A549 (cell line): Measurements from ENCODE around the gene ZBTB45. TPM values are rescaled to one million over a fixed set of nuclear protein-coding genes. Genes with fewer than 3 reads are reported as not detected.

Source experiments
- ATAC-seq, 2 experiments: fragments of 200-7000 bp in 1 of 2; fragments of >200 bp in 1 of 2; cut with Nextera tagmentation in 1 of 2; cut with Tn5 transposase in 1 of 2; 3 replicates each; pipeline versions ENCODE4 v1.8.0 to v1.9.1; 2018 to 2020; ENCODE audit warnings: mild to moderate bottlenecking in 1 of 2, moderate library complexity in 1 of 2
- CTCF ChIA-PET: fragments of 300-600 bp; sonication (Branson Sonifier 250); formaldehyde crosslinking; extraction: SDS; loops from one replicate; lab custom pipeline; 2021; ENCODE audit warnings: antibody characterized with exemption, inconsistent platforms; lab: Yijun Ruan, JAX
- POLR2A ChIA-PET: fragments of 350-600 bp; formaldehyde crosslinking; extraction: SDS; loops from one replicate; lab custom pipeline; 2021; ENCODE audit warnings: antibody characterized with exemption, inconsistent platforms; lab: Yijun Ruan, JAX
- DNase-seq, 2 experiments: peaks; one replicate each; pipeline versions ENCODE4 v3.0.0 to v3.0.0-alpha.2; 2011 to 2016; ENCODE audit warnings: low read depth in 1 of 2, low spot score in 1 of 2
- FAIRE-seq: peaks from 2 replicates; lab custom pipeline; 2011; peaks lifted over from hg19 to GRCh38; lab: Jason Lieb, UNC
- H3K27ac ChIP-seq, 2 experiments: fragments of >200 bp; sonication (Bioruptor Twin); formaldehyde crosslinking; 3 replicates each; pipeline ENCODE4 v1.5.1; 2016 to 2017
- H3K4me1 ChIP-seq: fragments of >200 bp; sonication (Bioruptor Twin); formaldehyde crosslinking; 3 replicates; pipeline ENCODE4 v1.6.1; 2016
- H3K4me2 ChIP-seq: fragments of >200 bp; sonication (Bioruptor Twin); formaldehyde crosslinking; 3 replicates; pipeline ENCODE4 v1.6.1; 2016
- H3K4me3 ChIP-seq: fragments of >200 bp; sonication (Bioruptor Twin); formaldehyde crosslinking; 3 replicates; pipeline ENCODE4 v1.5.1; 2016
- H3K9me3 ChIP-seq: fragments of >200 bp; sonication (Bioruptor Twin); formaldehyde crosslinking; 3 replicates; pipeline ENCODE4 v1.6.1; 2016
- ATOH8 ChIP-seq: fragments of 250-450 bp; sonication (Bioruptor Pico); IDR thresholded peaks from 2 replicates; pipeline ENCODE4 v1.5.0; 2020; ENCODE audit warnings: low read depth, mild to moderate bottlenecking, moderate library complexity
- CBX2 ChIP-seq: fragments of 200-600 bp; sonication (generic); IDR thresholded peaks from 2 replicates; pipeline ENCODE4 v1.6.1; 2016; ENCODE audit warnings: low read depth, mild to moderate bottlenecking, borderline replicate concordance
- CEBPB ChIP-seq, 2 experiments: fragments of >200 bp in 1 of 2; sonication (Bioruptor Twin) in 1 of 2; formaldehyde crosslinking in 1 of 2; IDR thresholded peaks; 2 replicates each; pipeline ENCODE4 v1.6.1; 2012 to 2016
- CHD2 ChIP-seq: fragments of 150-350 bp; IDR thresholded peaks from 2 replicates; pipeline ENCODE4 v1.6.1; 2014; ENCODE audit warnings: low read length; ENCODE audit not compliant: partially characterized antibody
- EP300 ChIP-seq, 2 experiments: fragments of >200 bp; sonication (Bioruptor Twin); formaldehyde crosslinking; IDR thresholded peaks; 2 replicates in 1 of 2; 3 replicates in 1 of 2; pipeline ENCODE4 v1.6.1; 2016 to 2017
- ESRRA ChIP-seq: fragments of 150-350 bp; IDR thresholded peaks from 2 replicates; pipeline ENCODE4 v1.6.1; 2014; ENCODE audit warnings: mild to moderate bottlenecking, low read length, borderline replicate concordance
- FOSB ChIP-seq: fragments of 250-450 bp; sonication (Bioruptor Pico); IDR thresholded peaks from 2 replicates; pipeline ENCODE4 v1.5.0; 2020; ENCODE audit warnings: mild to moderate bottlenecking, moderate library complexity
- HEYL ChIP-seq: fragments of 250-450 bp; sonication (Bioruptor Pico); IDR thresholded peaks from 2 replicates; pipeline ENCODE4 v1.8.0; 2021; ENCODE audit warnings: mild to moderate bottlenecking, moderate library complexity
- HOXB13 ChIP-seq: fragments of 250-450 bp; sonication (Bioruptor Pico); IDR thresholded peaks from 2 replicates; pipeline ENCODE4 v1.5.0; 2020; ENCODE audit warnings: low read depth, mild to moderate bottlenecking, moderate library complexity
- HOXB5 ChIP-seq: fragments of 250-450 bp; sonication (Bioruptor Pico); IDR thresholded peaks from 2 replicates; pipeline ENCODE4 v1.5.0; 2020; ENCODE audit warnings: mild to moderate bottlenecking, moderate library complexity
- MYC ChIP-seq: IDR thresholded peaks from 2 replicates; pipeline ENCODE4 v1.6.1; 2012; ENCODE audit warnings: mild to moderate bottlenecking, inconsistent platforms, low read length, improper control_type of control experiment, borderline replicate concordance
- PBX3 ChIP-seq: IDR thresholded peaks from 2 replicates; pipeline ENCODE4 v1.6.1; 2012
- POLR2AphosphoS2 ChIP-seq: conservative IDR thresholded peaks from 2 replicates; pipeline ENCODE4 v1.6.1; 2012; ENCODE audit warnings: low read length, improper control_type of control experiment, inconsistent platforms
- RNF2 ChIP-seq: fragments of 200-600 bp; sonication (generic); IDR thresholded peaks from 2 replicates; pipeline ENCODE4 v1.6.1; 2016; ENCODE audit warnings: low read depth, mild to moderate bottlenecking, antibody characterized with exemption, moderate library complexity, borderline replicate concordance
- SMC3 ChIP-seq: fragments of >200 bp; sonication (Bioruptor Twin); formaldehyde crosslinking; IDR thresholded peaks from 3 replicates; pipeline ENCODE4 v1.6.1; 2018; ENCODE audit warnings: inconsistent platforms
- TP53 ChIP-seq: fragments of 250-450 bp; sonication (Bioruptor Pico); IDR thresholded peaks from 2 replicates; pipeline ENCODE4 v1.5.0; 2021; ENCODE audit warnings: mild to moderate bottlenecking, moderate library complexity
- ZNF302 ChIP-seq: fragments of 250-450 bp; sonication (Bioruptor Pico); IDR thresholded peaks from 2 replicates; pipeline ENCODE4 v1.9.0; 2021; ENCODE audit warnings: inconsistent platforms, mild to moderate bottlenecking, moderate library complexity
- ZSCAN20 ChIP-seq: fragments of 250-450 bp; sonication (Bioruptor Pico); IDR thresholded peaks from 2 replicates; pipeline ENCODE4 v1.8.0; 2022; ENCODE audit warnings: mild to moderate bottlenecking, moderate library complexity
- WGBS: methylation state at CpG from one replicate; pipeline ENCODE4 v1.1.6; 2017; ENCODE audit errors: missing lambda C conversion rate; 5-methylcytosine and 5-hydroxymethylcytosine counted together
- polyA plus RNA-seq, 4 experiments: library from polyadenylated mRNA; depleted of rRNA in 3 of 4; stranded (reverse); fragments of >200 nt; fragmentation: RNase III in 1 of 4; extraction: RNeasy Plus Mini Kit Qiagen cat#74134 plus additional on column Dnase treatment in 1 of 4; gene quantifications; 2 replicates in 3 of 4; 3 replicates in 1 of 4; pipeline ENCODE4 v1.2.3, GENCODE V29; 2011 to 2017

Gene ZBTB45
- polyA plus RNA-seq, 2 of the 4 experiments (the other 2 are of a cell fraction), result 6.4 to 13.4 TPM

- Histone ChIP-seq H3K4me2 (no peak overlapping the region), H3K9me3 (no peaks in the 10 kb centered on the region), H3K27ac (no peak overlapping the region), H3K4me3 (no peak overlapping the region), H3K4me1 (peaks cover 6% of the 10 kb centered on the region; the same call in 2 of the 3 replicates)
- DNase-seq (no peak), FAIRE-seq (no peak), ATAC-seq (no peak)
- WGBS, result 92% methylated on average over 16 of the region's 17 CpGs
- ChIA-PET POLR2A (no interaction called here), CTCF (interaction anchor here (0.6 to 2.1 kb wide), 6 partner anchors 15 to 277 kb away, joined by 3 to 15 read pairs (median 3); partner anchors contain the start of genes SLC27A5 and ZBTB45)
- TF ChIP-seq MYC, result no peak
- TF ChIP-seq HEYL (CRISPR knock-in tag), result no peak
- no peak for TF ChIP-seq POLR2AphosphoS2
- TF ChIP-seq CHD2, result no peak
- TF ChIP-seq PBX3, result no peak
- no peak for TF ChIP-seq ATOH8 (CRISPR knock-in tag)
- no peak for TF ChIP-seq ZNF302 (CRISPR knock-in tag)
- no peak for TF ChIP-seq CBX2
- TF ChIP-seq TP53, result no peak
- no peak for TF ChIP-seq CEBPB (IDR thresholded peaks at IDR 0.05)
- TF ChIP-seq HOXB13 (CRISPR knock-in tag), result no peak
These were observed 50.2 kb downstream of the ZBTB45 start for GRCh38 chr19:58469241-58470013.

- ATAC-seq (no peak), DNase-seq (no peak), FAIRE-seq (no peak)
- no peak overlapping the region for H3K4me3 ChIP-seq
- no peak overlapping the region for H3K27ac ChIP-seq
- CTCF ChIA-PET, result interaction anchor here (1.3 to 2.1 kb wide), 2 partner anchors 21 to 51 kb away, joined by 3 to 15 read pairs; partner anchors contain the start of gene ZBTB45
- TF ChIP-seq ESRRA (no peak), FOSB (no peak), ATOH8 (CRISPR knock-in tag) (no peak), RNF2 (no peak), HOXB5 (CRISPR knock-in tag) (no peak), ZSCAN20 (CRISPR knock-in tag) (no peak), SMC3 (no peak), EP300 (IDR thresholded peaks at IDR 0.05) (no peak)
- 44% methylated on average over 4 of the region's 5 CpGs for WGBS
- POLR2A ChIA-PET, result no interaction called here
- peak overlapping the region; percentile 91 for H3K4me2 ChIP-seq
- no peaks in the 10 kb centered on the region for H3K9me3 ChIP-seq
- peaks cover 6% of the 10 kb centered on the region; the same call in 2 of the 3 replicates for H3K4me1 ChIP-seq
These were observed 51.3 kb downstream of the ZBTB45 start for GRCh38 chr19:58468216-58468839.
